Activated naive CD4-positive, alpha-beta T cell treated with anti-CD3 and anti-CD28 coated beads, Interleukin-2, amount 50 U/mL, for 16 hours (primary cell): ENCODE data around the gene NETO2.
"Not testable (repeated sequence)": the region's sequence is repeated elsewhere in the genome, so short reads cannot be mapped to it uniquely, and the experiment has no call there.

ENCODE experiments used
- DNase-seq: peaks from one replicate; pipeline ENCODE4 v3.0.0-alpha.2; 2020

NETO2 gene, protein sequence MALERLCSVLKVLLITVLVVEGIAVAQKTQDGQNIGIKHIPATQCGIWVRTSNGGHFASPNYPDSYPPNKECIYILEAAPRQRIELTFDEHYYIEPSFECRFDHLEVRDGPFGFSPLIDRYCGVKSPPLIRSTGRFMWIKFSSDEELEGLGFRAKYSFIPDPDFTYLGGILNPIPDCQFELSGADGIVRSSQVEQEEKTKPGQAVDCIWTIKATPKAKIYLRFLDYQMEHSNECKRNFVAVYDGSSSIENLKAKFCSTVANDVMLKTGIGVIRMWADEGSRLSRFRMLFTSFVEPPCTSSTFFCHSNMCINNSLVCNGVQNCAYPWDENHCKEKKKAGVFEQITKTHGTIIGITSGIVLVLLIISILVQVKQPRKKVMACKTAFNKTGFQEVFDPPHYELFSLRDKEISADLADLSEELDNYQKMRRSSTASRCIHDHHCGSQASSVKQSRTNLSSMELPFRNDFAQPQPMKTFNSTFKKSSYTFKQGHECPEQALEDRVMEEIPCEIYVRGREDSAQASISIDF

DNA sequence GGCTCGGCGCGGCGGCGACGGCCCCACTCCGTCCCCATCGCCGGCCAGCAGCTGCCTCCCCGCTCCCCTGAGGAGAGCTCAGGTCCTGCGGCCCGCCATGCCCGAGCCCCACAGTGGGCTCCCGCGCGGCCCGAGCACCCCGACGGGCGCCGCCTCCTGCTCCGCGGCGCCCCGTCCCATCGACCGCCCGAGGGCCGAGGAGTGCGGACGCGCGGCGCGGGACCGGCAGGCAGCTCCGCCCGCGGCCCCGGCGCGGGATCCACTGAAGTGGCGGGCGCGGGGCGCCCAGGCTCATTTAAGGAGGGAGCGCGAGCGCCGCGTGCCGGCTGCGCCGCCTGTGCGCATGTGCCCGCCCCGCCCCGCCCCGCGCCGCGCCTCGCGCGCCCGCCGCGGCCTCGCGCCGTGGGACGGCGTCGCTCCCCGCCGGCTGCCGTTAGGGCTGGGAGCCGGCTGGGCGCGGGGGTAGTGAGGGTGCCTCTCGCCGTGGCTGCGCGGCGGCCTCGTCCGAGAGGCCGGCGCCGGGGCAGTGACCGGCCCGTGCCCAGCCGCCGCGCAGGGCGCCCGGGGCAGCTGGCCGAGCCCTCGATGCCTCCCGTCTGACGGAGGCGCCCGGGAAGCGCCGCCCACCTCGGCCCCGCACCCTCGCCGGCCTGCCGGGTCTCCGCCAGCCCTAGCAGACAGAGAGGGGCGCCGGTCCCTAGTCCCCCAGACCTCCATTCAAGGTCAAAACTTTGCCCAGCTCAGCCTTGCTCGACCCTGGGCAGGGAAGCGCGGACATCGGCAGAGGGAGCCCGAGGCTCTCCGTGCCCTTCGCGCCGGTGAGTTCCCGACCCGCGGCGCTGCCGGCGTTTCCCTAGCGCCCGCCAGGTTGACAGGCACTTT lies at the start of gene NETO2:
Gene NETO2, minus strand, starts transcription at position 269 of the 882 bp plus-strand sequence. CDS start 333 bp downstream, outside the sequence.
- DNase-seq = peak; percentile 68

DNA sequence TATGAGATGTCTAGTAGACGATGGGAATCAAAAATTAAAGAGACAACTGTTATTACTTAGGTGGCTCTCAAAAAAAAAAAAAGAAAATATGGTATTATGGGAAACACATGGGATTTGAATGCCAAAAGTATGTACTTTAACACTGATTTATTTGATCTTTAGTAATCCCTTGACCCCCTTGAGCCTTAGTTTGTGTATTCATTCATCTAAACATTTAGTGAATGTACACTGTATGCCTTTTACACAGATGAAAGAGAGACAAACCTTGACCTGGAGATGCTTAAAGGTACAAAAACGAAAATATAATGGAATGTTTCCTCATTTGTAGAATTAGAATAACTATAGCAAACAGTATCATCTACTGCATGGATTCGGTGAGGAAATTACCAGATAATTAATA lies 38.6 kb upstream of the NETO2 start:
- no peak for DNase-seq

DNA sequence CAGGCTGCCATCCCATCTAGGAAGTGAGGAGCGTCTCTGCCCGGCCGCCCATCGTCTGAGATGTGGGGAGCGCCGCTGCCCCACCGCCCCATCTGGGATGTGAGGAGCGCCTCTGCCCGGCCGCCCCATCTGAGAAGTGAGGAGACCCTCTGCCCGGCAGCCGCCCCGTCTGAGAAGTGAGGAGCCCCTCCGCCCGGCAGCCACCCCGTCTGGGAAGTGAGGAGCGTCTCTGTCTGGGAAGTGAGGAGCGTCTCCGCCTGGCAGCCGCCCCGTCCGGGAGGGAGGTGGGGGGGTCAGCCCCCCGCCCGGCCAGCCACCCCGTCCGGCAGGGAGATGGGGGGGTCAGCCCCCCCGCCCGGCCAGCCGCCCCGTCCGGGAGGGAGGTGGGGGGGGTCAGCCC lies 37.3 kb upstream of the NETO2 start:
- not testable (repeated sequence) for DNase-seq

DNA sequence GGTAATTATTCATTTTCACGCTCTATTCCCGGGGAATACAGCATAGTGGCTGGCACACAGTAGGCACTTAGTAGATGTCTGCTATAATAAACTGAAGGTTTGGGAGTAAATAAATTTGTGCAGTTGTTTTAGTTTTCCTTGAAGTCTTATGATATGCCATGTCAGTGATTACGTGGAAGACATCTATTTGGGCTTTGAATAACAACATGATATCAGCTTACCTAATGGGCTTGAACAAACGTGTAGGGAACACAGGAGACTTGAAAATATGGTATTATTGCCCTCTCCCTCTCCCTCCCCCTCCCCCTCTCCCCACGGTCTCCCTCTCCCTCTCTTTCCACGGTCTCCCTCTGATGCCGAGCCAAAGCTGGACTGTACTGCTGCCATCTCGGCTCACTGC lies 36.3 kb upstream of the NETO2 start:
- DNase-seq = no peak

GRCh38 chr16:47175152-47175551 lies 31.4 kb upstream of the NETO2 start:
- DNase-seq = no peak

DNA sequence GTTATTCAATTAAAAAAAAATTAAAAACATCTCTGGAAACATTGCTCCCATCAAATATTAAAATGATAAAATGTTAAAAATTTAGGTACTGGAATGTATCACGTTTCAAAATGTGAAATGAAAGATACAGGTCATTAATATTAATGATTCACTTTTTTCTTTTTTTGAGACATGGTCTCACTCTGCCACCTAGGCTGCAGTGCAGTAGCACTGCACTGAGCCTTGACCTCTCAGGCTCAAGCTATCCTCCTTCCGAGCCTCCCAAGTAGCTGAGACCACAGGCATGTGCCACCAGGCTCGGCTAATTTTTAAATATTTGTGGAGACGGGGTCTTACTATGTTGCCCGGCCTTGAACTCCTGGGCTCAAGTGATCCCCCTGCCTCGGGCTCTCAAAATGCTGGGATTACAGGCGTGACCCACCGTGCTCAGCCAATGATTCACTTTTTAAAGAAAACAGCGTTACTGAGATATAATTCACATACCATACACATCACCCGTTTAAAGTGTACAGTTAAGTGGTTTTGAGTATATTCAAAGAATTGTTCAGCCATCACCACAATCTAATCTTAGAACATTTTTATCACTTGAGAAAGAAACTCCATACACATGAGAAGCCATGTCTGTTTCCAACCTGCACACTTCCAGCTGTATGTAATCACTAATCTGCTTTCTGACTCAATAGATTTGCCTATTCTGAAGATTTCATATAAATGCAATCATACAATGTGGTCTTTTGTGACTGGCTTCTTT lies 19.1 kb upstream of the NETO2 start:
- DNase-seq = no peak

DNA sequence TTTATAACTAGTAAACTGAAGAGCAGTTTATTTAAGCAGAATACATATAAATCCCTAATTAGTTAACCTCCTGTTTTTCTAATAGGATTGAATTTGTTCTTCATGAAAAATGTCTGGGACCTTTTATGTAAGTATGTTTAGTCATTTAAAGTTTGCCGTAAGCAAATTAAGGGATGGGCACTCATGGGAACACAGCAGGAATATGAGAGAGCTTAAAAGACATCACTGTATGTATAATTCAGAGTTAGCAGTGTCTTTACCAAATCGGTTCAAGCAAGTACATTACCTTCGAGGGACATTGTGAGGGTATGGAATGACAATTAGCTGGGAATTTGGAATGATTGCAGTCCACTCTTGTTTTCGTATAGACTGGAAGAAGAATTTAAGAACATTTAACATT lies 17.7 kb upstream of the NETO2 start:
- DNase-seq = no peak

DNA sequence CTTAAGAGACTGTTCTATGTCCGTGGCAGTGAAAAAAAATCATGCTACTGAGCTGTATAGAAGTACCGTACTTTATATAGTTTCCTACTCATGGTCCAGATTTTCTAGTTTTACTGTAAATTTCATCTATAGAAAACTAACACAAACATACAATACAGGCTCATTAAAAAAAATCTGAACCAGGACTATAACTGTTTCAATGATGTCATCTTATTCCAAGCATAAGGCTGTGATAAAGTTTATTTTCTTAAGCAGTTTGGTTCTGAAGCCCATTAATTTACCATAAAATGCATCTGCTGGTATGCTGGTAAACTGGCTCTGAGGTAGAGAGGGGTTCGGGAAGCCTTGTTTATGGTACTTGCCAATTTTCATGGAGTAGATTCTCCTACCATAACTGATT lies 16.7 kb upstream of the NETO2 start:
- DNase-seq = no peak

DNA sequence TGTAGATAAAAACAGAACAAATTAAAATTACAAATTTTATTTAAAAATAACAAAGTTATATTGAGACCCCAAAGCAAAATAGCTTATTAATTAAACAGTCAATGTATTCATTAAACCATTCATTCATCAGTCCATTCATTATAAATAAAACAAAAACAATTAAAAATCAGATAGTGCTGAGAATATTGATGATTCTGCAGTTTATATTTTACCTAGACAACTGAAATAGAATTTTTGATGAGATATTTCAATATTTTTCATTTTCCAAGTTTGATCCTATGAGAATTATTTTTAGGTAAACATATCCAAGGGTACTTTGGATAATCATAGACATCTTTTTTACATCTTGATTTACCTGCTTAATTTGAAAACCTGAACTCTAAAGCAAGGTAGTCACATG lies 15.2 kb upstream of the NETO2 start:
- DNase-seq = no peak

DNA sequence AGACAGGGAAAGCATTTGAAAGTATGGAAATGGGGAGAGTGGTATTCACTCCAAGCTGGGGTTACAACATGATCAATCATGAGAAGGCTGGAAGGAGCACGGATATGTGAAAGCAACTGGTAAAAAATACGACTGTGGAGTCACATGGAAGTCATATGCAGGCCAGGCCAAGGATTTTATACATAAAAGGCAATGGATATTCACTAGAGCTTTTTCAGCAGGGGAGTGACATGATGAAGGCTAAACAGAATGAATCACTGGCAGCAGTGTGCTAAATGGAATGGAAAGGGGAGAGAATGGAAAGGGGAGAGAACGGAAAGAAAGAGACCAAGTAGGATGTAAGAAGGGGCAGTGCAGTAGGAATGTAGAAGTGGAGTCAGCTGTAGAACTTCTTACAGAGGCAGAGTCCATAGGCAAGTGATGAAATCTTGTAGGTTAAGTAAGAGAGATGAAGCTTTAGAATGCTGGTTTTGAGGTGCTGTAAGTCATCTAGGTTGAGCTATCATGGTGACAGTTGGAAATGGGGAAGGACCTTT lies 13.0 kb upstream of the NETO2 start:
- DNase-seq = no peak

GRCh38 chr16:47152501-47152900 lies 8.8 kb upstream of the NETO2 start:
- DNase-seq = not testable (repeated sequence)

- DNase-seq = no peak
These were observed 6.3 kb upstream of the NETO2 start for GRCh38 chr16:47150067-47150466.

GRCh38 chr16:47144559-47144877 lies 773 bp upstream of the NETO2 start:
- no peak for DNase-seq

DNA sequence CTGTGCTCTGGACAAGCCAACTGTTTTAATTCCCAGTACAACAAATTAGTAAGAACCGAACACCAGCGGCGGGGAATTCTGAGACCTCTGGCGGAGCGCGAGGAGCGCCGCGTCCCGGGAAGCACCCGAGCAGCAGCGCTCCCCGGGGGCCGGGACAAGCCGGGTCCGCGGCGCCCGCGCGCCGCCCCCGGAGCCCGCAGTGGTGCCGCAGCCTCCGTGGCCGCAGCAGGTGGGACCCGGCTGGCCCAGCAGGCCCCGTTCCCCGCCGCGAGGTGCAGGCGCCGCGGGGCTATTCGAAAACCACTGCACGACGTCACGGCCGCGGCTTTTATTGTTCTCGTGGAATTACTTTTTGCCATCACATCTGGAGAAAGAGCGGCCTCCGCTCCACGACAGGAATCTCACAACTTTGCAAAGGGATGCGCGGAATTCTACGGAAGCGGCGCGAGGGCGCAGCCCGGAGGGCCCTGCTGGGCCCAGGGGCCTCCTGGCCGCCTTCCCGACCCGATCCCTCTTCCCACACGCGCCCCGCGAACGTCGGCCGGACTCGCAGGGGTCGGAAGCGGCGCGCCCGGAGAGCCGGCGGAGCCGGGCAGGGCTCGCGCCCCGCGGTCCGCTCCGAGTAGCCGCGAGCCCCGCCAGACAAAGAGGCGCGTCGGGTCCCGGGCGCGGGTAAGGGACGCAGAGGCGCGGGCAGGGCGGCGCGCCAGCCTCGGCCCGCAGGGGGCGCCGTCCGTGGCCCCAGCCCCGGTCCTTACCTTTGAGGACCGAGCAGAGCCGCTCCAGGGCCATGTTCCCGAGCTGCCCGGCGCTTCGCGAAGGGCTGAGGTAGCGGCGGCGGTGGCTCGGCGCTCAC lies 696 bp downstream of the NETO2 start:
- DNase-seq = peak; percentile 66

- DNase-seq = no peak
These were observed 1.3 kb downstream of the NETO2 start for GRCh38 chr16:47142486-47142820.

DNA sequence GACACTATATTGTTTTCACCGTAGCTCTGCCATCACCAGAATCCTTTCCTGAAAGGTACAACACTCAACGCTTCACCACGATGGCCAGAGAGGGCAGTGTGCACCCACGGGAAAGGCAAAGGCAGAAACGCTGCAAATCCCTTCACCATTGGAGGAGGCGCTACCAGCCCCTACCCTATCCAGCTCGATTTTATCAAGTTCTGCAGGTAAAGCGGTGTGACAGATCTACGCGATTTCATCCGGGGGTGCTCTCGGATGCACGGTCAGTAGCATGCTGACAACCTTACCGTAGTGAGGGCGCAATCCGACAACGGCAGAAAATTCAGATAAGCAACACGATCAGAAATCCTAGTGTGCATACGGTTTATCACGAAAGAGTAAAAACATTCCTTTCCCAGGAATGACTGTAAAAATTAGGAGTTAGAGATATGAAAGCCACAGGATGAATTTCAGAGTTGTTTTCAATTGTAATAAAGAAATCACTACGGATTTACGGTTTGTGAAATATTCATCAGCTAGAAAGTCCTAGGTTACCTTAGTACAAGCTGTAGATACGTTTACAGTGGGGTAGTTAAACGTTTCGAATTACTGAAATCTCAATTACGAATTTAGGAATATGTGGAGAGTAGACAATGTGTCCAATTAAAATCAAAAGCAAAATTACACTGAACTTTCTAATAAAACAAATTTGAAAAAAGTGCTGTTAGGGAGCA lies 1.8 kb downstream of the NETO2 start:
- DNase-seq = peak; percentile 76

- no peak for DNase-seq
These were observed 3.1 kb downstream of the NETO2 start for GRCh38 chr16:47140686-47141085.

DNA sequence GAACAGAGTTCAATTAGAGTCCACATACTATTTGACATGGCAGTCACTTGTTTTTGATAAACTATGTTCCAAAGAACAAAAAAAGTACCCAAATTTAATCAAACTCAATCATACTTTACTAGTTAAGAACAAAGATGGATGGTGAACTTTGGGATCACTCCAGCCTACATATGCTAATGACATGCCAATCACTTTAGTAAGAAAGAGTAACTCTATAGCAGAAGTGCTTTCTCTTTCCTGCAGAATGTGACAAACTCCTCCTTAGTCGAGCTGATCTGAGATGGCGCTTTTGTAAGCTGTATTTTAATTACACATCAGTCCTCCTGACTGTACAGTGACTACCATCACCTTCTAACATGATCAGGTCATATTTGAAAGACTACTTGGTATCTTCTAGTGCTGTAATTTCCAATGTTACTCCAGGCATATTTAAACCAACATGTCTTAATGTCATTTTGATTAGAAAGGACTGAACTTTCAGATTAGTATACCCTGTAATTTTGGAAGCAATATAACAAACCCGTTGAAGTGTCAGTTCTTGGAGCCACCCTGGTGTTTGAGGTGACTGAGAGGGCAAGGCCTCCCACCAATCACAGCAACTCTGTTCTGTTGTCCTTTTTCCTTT lies 4.1 kb downstream of the NETO2 start:
- no peak for DNase-seq

- not testable (repeated sequence) for DNase-seq
These were observed 5.8 kb downstream of the NETO2 start for GRCh38 chr16:47137925-47138324.

GRCh38 chr16:47136099-47136842 lies 7.5 kb downstream of the NETO2 start:
- no peak for DNase-seq
